Muscle of back (tissue), 11 donors: ENCODE data around the gene COG8. TPM values are rescaled to one million over a fixed set of nuclear protein-coding genes. Genes with fewer than 3 reads are reported as not detected.
"Not testable (repeated sequence)": the region's sequence is repeated elsewhere in the genome, so short reads cannot be mapped to it uniquely, and the experiment has no call there.

Experiments
- DNase-seq, 3 donors: peaks; one replicate each; pipeline versions ENCODE4 v3.0.0 to v3.0.0-alpha.2; 2013
- polyA plus RNA-seq, 10 donors: library from polyadenylated mRNA; unstranded; fragments of 120-200 nt; gene quantifications; one replicate each; pipeline ENCODE4 v1.2.1, GENCODE V29; 2013; ENCODE audit not compliant: insufficient read length in 10 of 10

Gene COG8
- polyA plus RNA-seq, 10 donors = 19.0 to 23.6 (median 20.8) TPM

DNA sequence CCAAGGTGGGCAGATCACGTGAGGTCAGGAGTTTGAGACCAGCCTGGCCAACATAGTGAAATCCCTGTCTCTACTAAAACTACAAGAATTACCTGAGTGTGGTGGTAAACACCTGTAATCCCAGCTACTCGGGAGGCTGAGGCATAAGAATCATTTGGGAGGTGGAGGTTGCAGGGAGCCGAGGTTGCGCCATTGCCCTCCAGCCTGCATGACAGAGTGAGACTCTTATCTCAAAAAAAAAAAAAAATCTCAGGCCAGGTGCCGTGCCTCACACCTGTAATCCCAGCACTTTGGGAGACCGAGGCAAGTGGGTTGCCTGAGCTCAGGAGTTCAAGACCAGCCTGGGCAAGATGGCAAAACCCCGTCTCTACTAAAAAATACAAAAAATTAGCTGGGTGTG is 42.6 kb downstream of the COG8 start:
- not testable (repeated sequence) for DNase-seq

DNA sequence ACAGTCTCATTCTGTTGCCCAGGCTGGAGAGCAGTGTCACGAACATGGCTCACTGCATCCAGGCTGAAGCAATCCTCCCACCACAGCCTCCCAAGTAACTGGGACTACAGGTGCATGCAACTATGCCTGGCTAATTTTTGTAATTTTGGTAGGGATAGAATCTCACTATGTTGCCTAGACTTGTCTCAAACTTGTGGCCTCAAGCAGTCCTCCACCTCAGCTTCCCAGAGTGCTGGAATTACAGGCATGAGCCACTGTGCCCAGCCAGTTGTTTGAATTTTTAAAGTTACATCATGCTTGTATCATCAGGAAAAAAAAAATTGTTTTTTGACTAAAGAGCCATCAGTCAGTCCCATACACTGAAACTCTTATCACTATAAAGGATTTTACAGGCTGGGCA is 45.3 kb downstream of the COG8 start:
- no peak for DNase-seq

DNA sequence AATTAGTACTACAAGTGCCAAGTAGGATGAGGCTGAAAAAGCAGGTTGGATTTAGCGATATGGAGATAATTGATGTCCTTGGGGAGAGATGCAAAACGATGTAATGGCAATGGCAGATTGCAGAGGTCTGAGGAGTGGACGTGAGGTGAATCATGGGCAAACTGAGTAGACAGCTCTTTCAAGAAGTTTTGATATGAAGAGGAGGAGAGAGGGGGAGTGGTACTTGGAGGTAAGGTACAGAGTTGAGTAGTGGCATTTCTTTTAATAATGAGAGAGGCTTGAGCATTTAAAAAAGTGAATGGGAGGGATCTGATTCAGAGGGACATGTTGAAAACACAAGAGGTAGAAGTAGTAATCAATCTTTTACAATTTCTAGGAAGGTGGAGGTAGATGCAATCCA is 46.0 kb downstream of the COG8 start:
- no peak for DNase-seq

DNA sequence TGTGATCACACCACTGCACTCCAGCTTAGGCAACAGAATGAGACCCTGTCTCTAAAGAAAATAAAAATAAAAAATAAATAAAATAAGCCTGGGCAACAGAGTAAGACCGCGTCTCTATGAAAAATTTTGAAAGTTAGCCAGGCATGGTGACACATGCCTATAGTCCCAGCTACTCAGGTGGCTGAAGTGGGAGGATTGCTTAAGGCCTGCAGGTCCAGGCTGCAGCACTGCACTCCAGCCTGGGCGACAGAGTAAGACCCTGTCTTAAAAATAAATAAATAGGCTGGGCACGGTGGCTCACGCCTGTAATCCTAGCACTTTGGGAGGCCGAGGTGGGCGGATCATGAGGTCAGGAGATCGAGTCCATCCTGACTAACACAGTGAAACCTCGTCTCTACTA is 47.7 kb downstream of the COG8 start:
- DNase-seq = not testable (repeated sequence)

DNA sequence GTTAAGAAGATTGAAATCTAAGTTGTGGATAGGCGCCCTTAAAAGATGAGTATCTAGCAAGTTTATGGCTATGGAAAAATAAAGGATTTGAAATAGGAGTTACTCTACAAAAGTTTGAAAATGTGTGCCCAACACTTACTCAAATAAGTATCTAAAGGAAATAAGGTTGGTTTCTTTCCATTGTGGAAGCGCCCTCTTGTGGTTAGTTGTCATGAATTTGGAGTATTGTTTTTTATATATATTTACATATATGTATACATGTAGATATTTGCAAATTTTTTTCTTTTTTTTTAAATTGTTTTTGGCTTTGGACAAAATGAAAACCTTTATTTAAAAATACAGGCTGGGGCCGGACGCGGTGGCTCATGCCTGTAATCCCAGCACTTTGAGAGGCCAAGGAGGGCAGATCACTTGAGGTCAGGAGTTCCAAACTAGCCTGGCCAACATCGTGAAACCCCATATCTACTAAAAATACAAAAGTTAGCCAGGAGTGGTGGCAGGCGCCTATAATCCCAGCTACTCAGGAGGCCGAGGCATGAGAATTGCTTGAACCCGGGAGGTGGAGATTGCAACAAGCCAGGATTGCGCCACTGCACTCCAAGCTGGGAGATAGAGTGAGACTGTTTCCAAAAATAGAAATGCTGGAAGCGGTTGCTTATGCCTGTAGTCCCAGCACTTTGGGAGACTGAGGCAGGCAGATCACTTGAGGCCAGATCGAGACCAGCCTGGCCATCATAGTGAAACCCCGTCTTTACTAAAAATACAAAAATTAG is 52.2 kb downstream of the COG8 start:
- DNase-seq = peak; percentile 75 to 86 (median 79)

DNA sequence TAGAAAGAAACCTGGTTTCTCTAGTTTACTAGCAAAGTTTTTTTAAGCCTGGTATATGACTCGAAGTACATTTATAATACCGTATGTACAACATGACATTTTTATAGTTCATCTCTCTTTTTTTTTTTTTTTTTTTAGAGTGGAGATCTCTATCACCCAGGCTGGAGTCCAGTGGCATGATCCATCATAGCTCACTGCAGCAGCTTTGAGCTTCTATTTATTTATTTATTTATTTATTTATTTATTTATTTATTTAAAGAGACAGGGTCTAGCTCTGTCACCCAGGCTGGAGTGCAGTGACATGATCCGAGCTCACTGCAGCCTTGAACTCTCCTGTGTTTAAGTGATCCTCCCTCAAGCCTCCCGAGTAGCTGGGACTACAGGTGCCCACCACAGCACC is 54.1 kb downstream of the COG8 start:
- no peak for DNase-seq

DNA sequence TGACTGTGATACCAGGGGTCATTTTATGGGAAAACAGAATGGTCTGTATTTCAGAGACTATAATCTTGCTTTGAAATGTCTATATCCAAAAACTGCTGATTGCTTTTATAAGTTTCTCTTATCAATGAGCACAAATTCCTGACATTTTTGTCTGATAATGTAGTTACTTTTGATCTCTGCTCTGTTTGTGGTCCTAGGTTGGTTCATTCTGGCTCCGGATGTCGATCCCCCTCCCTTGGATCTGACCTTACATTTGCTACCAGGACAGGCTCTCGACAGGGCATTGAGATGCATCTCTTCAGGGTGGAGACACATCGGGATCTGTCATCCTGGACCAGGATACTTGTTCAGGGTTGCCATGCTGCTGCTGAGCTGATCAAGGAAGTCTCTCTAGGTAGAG is 55.5 kb downstream of the COG8 start:
- no peak for DNase-seq

DNA sequence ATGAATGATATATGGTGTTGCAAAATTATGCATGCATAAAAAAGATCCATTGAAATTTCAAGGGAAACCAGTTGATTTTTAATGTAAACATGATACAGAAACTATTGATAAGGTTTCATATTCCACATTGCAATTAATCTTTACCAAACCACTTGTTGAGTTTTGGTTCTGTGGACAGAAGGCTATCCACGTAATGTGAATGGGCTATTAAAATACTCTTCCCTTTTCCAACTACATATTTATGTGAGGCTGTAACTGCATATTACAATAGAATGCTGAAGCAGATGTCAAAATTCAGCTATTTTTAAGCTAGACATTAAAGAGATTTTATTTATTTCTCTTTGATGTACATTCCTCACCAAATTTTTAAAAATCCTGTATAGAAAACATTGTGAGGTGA is 62.0 kb downstream of the COG8 start:
- DNase-seq = peak in 2 of 3 donors; percentile 39 to 58

Other genes starting within 250 kb of the COG8 start
- gene HAS3, start 233.9 kb downstream of the COG8 start, polyA plus RNA-seq = 1 to 10 TPM; 1.4 to 5.3 (median 2.1) TPM
- 10 to 100 TPM; 58.6 to 83.0 (median 65.6) TPM for gene CHTF8, start 207.0 kb downstream of the COG8 start, polyA plus RNA-seq
- 10 to 100 TPM; 30.3 to 40.9 (median 35.4) TPM for gene UTP4, start 206.9 kb downstream of the COG8 start, polyA plus RNA-seq
- gene SNTB2, start 152.4 kb downstream of the COG8 start, polyA plus RNA-seq = 10 to 100 TPM; 14.8 to 21.2 (median 17.7) TPM
- 10 to 100 TPM; 32.4 to 38.1 (median 36.2) TPM for gene VPS4A, start 28.2 kb downstream of the COG8 start, polyA plus RNA-seq
- gene PDF, start 9.0 kb downstream of the COG8 start, polyA plus RNA-seq = 1 to 10 TPM; 2.3 to 7.1 (median 3.8) TPM
- 10 to 100 TPM; 18.4 to 29.5 (median 23.4) TPM for gene NIP7, start 208 bp upstream of the COG8 start, polyA plus RNA-seq
- gene TMED6, start 12.2 kb upstream of the COG8 start, polyA plus RNA-seq = 1 to 10 TPM in 7 of 10 donors, under 1 TPM in 3; 0.80 to 2.0 (median 1.4) TPM
- 10 to 100 TPM; 27.8 to 35.2 (median 29.3) TPM for gene TERF2, start 46.4 kb upstream of the COG8 start, polyA plus RNA-seq
- gene CYB5B, start 85.1 kb upstream of the COG8 start, polyA plus RNA-seq = 10 to 100 TPM; 51.6 to 85.7 (median 68.2) TPM
- 10 to 100 TPM; 10.3 to 22.7 (median 15.5) TPM for gene NFAT5, start 226.4 kb upstream of the COG8 start, polyA plus RNA-seq